Astrocyte of the spinal cord (primary cell): ENCODE results near the gene DPYSL4.

Experiments
- DNase-seq: peaks from one replicate; pipeline ENCODE4 v3.0.0; 2011; ENCODE audit warnings: low read depth, low spot score
- H3K4me3 ChIP-seq: 2 replicates; pipeline ENCODE4 v1.5.1; 2011; ENCODE audit warnings: low read depth, mild to moderate bottlenecking, low read length, moderate library complexity
- in situ Hi-C: cut with HindIII; loops from 2 replicates; pipeline ENCODE4 v1.10.0; 2017; ENCODE audit warnings: low sequenced_read_pairs
- TF ChIP-seq, protein P1 (sequence below): IDR thresholded peaks from 2 replicates; pipeline ENCODE4 v1.5.1; 2012; ENCODE audit warnings: low read depth, mild to moderate bottlenecking, low read length, inconsistent platforms

DPYSL4 gene

DNA sequence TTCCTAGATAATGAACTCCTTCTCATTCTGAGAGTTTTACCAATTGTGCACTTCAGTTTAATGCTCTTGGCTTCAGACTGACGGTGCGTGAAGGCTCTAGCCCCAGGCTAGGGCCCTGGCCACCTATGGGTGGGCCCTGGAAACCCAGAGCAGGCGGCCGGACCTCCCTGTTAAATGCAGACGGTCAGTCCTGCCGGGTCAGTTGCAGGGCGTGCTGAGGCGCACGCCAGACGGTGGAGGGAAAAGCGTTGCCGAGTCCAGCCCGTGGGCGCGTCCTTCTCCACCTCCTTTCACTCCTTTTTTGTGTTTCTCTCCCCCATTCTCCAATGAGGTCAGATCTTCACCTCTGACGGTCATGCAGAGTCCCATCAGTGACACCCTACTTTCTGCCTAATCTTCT is 2.3 kb downstream of the DPYSL4 start:
- no peak for DNase-seq
- in situ Hi-C loops = no loop called here
- H3K4me3 ChIP-seq = no peak overlapping the region
- TF ChIP-seq, protein P1, sequence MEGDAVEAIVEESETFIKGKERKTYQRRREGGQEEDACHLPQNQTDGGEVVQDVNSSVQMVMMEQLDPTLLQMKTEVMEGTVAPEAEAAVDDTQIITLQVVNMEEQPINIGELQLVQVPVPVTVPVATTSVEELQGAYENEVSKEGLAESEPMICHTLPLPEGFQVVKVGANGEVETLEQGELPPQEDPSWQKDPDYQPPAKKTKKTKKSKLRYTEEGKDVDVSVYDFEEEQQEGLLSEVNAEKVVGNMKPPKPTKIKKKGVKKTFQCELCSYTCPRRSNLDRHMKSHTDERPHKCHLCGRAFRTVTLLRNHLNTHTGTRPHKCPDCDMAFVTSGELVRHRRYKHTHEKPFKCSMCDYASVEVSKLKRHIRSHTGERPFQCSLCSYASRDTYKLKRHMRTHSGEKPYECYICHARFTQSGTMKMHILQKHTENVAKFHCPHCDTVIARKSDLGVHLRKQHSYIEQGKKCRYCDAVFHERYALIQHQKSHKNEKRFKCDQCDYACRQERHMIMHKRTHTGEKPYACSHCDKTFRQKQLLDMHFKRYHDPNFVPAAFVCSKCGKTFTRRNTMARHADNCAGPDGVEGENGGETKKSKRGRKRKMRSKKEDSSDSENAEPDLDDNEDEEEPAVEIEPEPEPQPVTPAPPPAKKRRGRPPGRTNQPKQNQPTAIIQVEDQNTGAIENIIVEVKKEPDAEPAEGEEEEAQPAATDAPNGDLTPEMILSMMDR = no peak

DNA sequence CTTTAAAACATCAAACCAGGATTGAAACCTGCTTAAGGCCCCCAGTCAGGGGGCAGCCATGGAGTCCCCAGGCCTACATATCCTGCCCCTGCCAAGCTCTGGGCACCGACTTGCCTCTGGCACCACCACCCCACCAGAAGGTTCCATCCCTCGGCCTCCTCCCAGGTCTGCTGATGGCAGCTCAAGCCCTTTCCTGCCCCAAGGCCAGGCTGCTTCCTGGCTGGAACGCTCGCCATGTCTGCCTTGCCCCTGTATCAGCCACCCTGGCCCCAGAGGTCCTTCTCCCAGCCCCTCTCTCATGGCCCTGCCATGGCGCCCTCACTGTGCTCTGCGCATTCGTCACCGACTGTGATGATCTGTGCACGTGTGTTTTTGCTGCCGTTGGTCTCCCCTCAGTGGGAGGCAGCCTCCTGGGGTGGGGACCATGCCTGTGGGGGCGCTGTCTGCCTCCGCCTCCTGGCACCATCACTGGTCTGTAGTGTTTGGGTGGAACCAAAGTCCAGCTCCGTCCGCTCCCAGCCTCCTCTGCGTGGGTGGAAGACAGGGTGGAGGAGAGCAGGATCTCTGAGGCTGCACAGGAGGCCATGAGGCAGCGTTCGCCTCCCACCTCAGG is 3.2 kb downstream of the DPYSL4 start:
- TF ChIP-seq, protein P1 = no peak
- H3K4me3 ChIP-seq = no peak overlapping the region
- no peak for DNase-seq
- in situ Hi-C loops = no loop called here

DNA sequence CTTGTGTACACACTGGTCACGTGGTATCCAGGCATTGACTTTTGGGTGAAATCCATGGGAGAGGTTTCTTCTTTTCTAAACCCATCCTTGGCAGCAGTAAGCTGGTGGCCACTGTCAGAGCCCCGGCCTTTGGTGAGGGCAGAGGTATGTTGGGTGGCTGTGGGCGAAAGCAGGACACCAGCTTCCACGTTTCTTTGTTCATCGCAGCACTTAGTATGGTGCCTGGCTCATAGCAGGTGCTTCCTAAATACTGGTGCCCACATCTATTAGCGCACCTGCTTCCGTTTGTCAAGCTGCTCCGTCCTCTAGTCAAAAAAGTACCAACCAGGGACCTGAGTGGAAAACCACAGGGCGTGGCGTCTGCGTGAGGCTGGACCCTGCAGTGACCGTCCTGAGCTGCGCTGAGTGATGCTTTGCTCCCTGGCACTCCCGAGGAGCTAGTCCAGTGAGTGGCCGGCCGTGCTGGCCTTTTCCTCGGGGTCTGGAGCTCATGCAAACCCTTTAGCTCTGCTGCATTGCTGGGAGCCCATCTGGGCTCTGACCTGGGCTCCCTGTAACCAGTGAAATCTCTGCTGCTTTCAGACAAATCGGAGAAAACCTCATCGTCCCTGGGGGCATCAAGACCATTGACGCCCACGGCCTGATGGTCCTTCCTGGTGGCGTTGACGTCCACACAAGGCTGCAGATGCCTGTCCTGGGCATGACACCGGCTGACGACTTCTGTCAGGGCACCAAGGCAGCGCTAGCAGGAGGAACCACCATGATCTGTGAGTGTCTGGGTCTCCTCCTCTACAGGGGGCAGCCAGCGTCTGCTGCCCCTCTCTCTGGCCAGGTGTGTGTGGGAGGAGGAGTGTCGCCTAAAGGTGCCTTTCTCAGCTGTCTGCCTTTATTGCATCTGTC is 5.6 kb downstream of the DPYSL4 start:
- in situ Hi-C loops = no loop called here
- H3K4me3 ChIP-seq = no peak overlapping the region
- DNase-seq = no peak
- TF ChIP-seq, protein P1 = no peak

DNA sequence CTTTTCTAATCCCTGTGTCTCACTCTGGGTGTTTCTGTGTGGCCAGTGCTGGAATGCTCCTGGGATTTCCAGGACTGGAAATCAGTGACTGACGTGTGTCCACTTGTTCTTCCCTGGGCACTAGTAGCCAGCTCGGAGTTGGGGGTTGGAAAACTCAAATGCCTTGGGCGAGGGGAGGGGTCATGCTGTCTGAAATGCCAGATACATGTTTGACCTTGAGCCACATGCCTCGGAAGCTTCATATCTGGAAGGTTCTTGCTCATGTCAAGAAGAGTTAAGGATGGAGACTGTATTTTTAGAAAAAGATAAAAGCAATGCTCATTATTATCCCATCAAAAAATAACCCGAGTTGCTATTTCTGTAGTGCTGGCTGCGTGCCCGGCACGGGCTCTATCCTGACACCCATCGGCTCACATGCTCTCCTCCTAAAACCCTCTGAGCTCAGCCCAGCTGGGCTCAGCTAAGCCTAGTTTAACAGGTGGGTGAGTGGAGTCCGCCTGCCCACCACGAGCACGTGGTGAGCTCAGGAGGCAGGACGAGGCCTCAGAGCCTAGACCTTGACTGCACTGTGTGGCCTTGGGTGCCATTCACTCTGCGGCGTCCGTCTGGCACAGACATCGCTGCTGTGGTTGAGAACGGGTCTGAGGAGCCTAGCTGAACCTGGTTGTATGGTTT is 6.4 kb downstream of the DPYSL4 start:
- DNase-seq = no peak
- H3K4me3 ChIP-seq = no peak overlapping the region
- in situ Hi-C loops = no loop called here
- TF ChIP-seq, protein P1 = no peak

DNA sequence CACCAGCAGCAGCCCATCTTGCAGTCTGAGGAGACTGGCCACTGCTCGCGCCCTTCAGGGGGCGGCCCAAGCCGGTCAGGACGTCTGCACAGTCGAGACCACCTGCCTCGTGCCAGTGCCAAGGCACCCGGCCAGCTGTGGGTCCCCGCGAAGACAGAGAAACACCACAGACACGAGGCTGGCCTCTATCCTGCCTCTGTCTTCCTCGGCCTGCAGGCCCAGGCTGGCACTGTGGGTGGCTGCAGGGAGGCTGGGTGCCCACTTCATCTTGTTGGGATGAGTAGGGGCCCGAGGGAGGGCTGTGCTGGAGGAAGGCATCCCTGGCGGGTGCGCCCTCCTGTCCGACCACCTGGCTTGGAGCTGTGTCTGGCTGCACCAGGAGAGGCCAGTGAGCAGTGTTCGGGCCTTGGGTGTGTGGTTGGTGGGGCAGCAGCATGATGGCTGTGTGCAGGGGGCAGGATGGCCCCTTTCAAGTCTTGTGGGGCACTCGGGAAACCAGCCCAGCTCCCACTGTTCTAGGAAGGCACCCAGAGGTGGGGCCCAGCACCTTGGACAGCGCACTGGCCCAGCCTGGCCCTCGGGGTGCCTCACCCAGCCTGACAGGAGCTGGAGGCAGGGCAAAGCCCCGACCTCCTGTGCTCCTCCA is 7.3 kb downstream of the DPYSL4 start:
- TF ChIP-seq, protein P1 = no peak
- no peak overlapping the region for H3K4me3 ChIP-seq
- no peak for DNase-seq
- in situ Hi-C loops = no loop called here

DNA sequence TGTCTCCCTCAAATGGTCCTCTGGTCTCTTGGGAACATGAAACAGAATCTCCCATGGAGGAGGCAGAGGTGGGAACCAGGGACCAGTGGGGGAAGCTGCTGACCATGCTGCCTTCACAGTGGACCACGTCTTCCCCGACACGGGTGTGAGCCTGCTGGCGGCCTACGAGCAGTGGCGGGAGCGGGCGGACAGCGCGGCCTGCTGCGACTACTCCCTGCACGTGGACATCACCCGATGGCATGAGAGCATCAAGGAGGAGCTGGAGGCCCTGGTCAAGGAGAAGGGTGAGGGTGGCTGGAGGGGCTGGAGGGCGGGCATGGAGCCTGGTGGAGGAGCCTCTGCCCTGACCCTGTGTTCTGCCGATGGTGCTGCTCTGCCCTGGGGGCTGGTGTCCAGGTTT is 8.0 kb downstream of the DPYSL4 start:
- no peak overlapping the region for H3K4me3 ChIP-seq
- DNase-seq = no peak
- in situ Hi-C loops = no loop called here
- TF ChIP-seq, protein P1 = no peak
